ENCODE results near the gene TRDN. TPM values are rescaled to one million over a fixed set of nuclear protein-coding genes. Genes with fewer than 3 reads are reported as not detected.

Gene TRDN
- polyA plus RNA-seq, 1 experiment, result not detected

DNA sequence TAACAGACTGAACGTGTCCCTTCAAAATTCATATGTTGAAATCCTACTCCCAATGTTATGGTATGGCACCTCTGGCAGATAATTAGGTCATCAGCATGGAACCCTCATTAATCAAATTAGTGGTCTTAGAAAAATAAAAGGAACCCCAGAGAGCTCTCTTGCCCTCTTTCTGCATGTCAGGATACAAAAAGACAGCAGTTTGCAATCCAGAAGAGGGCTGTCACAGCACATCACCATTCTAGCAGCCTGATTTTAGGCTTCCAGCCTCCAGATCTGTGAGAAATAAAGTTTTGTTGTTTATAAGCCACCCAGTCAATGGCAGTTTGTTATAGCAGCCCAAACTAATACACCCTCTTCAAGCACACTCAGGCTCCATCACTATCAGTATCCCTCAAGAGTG, 292.9 kb downstream of the TRDN start:
- Histone ChIP-seq H3K36me3 (ENCODE audit: control insufficient read depth, insufficient read depth, low read length) (no peaks in the 10 kb centered on the region), H3K27me3 (ENCODE audit: control insufficient read depth, insufficient read depth, low read length) (no peaks in the 10 kb centered on the region), H3K4me3 (ENCODE audit: low read depth, low read length) (no peak overlapping the region)
- DNase-seq (ENCODE audit: low read depth), result no peak
- TF ChIP-seq, protein P1, sequence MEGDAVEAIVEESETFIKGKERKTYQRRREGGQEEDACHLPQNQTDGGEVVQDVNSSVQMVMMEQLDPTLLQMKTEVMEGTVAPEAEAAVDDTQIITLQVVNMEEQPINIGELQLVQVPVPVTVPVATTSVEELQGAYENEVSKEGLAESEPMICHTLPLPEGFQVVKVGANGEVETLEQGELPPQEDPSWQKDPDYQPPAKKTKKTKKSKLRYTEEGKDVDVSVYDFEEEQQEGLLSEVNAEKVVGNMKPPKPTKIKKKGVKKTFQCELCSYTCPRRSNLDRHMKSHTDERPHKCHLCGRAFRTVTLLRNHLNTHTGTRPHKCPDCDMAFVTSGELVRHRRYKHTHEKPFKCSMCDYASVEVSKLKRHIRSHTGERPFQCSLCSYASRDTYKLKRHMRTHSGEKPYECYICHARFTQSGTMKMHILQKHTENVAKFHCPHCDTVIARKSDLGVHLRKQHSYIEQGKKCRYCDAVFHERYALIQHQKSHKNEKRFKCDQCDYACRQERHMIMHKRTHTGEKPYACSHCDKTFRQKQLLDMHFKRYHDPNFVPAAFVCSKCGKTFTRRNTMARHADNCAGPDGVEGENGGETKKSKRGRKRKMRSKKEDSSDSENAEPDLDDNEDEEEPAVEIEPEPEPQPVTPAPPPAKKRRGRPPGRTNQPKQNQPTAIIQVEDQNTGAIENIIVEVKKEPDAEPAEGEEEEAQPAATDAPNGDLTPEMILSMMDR (IDR thresholded peaks at IDR 0.05; ENCODE audit: insufficient read depth, low read depth, low read length), result no peak
- ChIA-PET POLR2A (no interaction called here), CTCF (no interaction called here)

DNA sequence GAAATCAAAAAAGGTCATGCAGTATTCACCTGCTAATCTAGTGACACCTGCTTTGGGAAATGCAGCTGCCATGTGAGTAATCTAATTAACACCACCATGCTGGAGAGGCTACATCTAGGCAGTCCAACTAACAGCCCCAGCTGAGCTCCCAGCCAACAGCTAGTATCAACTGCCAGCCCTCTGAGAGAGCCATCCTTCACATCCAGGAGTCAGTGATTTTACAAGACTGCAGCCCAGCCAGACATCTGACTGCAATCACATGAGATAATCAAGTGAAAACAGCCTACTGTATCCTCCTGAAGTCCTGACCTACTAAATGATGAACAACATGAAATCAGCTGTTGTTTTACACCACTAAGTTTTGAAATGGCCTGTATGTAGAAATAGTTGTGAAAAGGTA, 298.4 kb downstream of the TRDN start:
- TF ChIP-seq, protein P1 (IDR thresholded peaks at IDR 0.05; ENCODE audit: insufficient read depth, low read depth, low read length), result no peak
- POLR2A ChIA-PET, result no interaction called here
- DNase-seq (ENCODE audit: low read depth), result no peak
- Histone ChIP-seq H3K27me3 (ENCODE audit: control insufficient read depth, insufficient read depth, low read length) (no peaks in the 10 kb centered on the region), H3K36me3 (ENCODE audit: control insufficient read depth, insufficient read depth, low read length) (no peaks in the 10 kb centered on the region), H3K4me3 (ENCODE audit: low read depth, low read length) (no peak overlapping the region)
- CTCF ChIA-PET, result no interaction called here

DNA sequence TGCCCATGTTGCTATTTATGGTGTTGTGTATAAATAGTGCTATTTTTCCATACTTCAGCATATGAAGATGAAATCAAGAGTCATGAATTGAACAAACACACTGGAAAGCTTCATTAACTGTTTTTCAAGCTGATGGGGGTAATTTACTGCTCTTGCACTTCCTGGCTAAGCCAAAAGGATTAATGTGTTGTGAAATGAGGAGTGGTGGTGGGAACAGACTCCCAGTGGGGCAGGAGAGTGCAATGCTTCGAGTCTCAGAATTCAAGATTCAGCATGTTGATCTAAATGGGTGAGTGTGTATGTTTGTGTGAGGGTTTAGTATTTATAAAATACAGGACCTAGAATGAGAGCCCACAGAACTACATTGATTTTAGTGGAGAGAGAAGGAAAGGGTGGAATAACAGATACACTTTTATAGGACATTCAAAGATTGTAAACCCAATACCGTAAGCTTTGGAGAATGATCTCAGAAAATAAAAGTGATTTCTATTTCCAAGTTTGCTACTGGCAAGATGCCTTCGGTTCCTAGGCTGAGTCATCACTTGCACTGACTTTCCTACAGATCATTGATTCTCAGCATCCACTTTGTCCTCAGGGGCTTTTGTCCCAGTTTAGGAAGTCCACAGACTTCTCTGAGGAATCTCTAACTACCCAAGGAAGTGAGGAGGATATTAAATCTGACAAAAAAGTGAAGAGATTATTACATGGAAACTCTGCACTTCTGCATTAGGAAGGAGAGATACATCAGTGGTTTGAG, 303.6 kb downstream of the TRDN start:
- ChIA-PET CTCF (interaction anchor here (1.3 kb wide), 1 partner anchor 464 kb away, joined by 3 read pairs; no protein-coding TSS in a partner anchor), POLR2A (no interaction called here)
- TF ChIP-seq, protein P1 (IDR thresholded peaks at IDR 0.05; ENCODE audit: insufficient read depth, low read depth, low read length), result no peak

DNA sequence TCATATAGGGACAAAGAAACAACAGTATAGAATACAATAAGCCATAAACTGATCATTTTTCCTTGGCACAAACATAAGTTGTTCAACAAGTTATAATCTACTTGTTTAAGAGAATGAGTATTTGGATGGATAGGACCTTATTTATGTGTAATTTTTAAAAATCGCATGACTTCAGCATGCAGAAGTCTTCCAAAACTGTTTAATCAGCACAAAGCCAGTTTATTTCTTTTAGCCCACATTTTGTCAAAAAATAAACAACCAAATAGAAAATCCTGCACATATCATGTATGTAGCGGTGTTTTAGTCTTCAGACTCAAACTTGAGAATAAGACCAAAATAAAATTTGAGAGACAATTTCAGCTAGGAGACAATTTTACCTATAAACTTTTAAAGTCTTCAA, 304.7 kb downstream of the TRDN start:
- POLR2A ChIA-PET, result no interaction called here
- TF ChIP-seq, protein P1 (IDR thresholded peaks at IDR 0.05; ENCODE audit: insufficient read depth, low read depth, low read length), result no peak
- H3K36me3 ChIP-seq (ENCODE audit: control insufficient read depth, insufficient read depth, low read length), result no peaks in the 10 kb centered on the region

More for the DNA sequence above, 303.6 kb downstream of the TRDN start:
- Histone ChIP-seq H3K4me3 (ENCODE audit: low read depth, low read length) (no peak overlapping the region), H3K27me3 (ENCODE audit: control insufficient read depth, insufficient read depth, low read length) (no peaks in the 10 kb centered on the region), H3K36me3 (ENCODE audit: control insufficient read depth, insufficient read depth, low read length) (no peaks in the 10 kb centered on the region)
- DNase-seq (ENCODE audit: low read depth), result no peak

DNA sequence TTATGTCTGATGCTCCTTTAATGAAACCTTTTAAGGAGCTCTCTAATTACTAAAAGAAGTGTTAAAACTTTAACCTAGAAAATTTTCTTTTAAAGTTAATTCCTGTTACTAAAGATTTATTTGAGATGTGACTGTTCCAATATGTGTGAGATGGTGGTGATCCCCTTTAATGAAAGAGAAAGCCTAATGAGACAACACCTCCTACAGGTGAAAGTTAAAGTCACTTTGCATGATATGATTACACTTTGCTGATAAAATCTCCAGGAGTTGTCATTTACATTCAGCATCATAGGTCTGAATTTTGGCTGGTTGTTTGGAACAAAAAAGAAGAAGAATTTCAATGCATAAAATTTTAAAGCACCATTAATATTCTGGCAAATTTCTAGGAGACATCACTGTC, 307.4 kb downstream of the TRDN start:
- POLR2A ChIA-PET, result no interaction called here
- Histone ChIP-seq H3K4me3 (ENCODE audit: low read depth, low read length) (no peak overlapping the region), H3K36me3 (ENCODE audit: control insufficient read depth, insufficient read depth, low read length) (no peaks in the 10 kb centered on the region), H3K27me3 (ENCODE audit: control insufficient read depth, insufficient read depth, low read length) (no peaks in the 10 kb centered on the region)
- TF ChIP-seq, protein P1 (IDR thresholded peaks at IDR 0.05; ENCODE audit: insufficient read depth, low read depth, low read length), result no peak
- CTCF ChIA-PET, result no interaction called here
- no peak for DNase-seq (ENCODE audit: low read depth)

More for the DNA sequence above, 304.7 kb downstream of the TRDN start:
- no peaks in the 10 kb centered on the region for H3K27me3 ChIP-seq (ENCODE audit: control insufficient read depth, insufficient read depth, low read length)
- no peak for DNase-seq (ENCODE audit: low read depth)
- no peak overlapping the region for H3K4me3 ChIP-seq (ENCODE audit: low read depth, low read length)
- CTCF ChIA-PET, result interaction anchor here (0.5 to 1.3 kb wide), 2 partner anchors 463 to 582 kb away, joined by 3 read pairs; no protein-coding TSS in a partner anchor
